GM19438 (cell line): ENCODE measurements around the gene RFX4.
"Not testable (repeated sequence)": the region's sequence is repeated elsewhere in the genome, so short reads cannot be mapped to it uniquely, and the experiment has no call there.

Experiments
- ATAC-seq: cut with Tn5 transposase; IDR thresholded peaks from one replicate; pipeline ENCODE4 v1.9.1; 2021; ENCODE audit warnings: low read depth; ENCODE audit not compliant: unreplicated experiment

RFX4 gene

GRCh38 chr12:106685381-106685780, 102.6 kb downstream of the RFX4 start:
- no peak for ATAC-seq

DNA sequence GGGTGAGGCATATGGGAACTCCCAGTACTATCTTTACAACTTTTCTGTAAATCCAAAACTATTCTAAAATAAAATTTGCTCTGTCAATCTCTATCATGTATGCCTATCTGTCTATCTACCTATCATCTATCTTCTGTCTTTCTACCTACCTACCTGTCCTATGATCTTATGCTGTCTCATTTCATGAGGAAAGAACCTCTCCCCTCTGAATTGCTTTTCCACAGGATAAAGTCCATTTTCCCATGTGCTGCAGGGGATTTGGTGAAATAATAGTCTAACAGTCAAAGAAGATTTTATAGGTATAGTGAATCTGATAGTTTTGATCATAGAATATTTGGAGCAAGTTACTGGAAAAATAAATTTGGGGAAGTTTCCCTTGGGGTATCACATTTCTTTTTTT, 104.9 kb downstream of the RFX4 start:
- no peak for ATAC-seq

DNA sequence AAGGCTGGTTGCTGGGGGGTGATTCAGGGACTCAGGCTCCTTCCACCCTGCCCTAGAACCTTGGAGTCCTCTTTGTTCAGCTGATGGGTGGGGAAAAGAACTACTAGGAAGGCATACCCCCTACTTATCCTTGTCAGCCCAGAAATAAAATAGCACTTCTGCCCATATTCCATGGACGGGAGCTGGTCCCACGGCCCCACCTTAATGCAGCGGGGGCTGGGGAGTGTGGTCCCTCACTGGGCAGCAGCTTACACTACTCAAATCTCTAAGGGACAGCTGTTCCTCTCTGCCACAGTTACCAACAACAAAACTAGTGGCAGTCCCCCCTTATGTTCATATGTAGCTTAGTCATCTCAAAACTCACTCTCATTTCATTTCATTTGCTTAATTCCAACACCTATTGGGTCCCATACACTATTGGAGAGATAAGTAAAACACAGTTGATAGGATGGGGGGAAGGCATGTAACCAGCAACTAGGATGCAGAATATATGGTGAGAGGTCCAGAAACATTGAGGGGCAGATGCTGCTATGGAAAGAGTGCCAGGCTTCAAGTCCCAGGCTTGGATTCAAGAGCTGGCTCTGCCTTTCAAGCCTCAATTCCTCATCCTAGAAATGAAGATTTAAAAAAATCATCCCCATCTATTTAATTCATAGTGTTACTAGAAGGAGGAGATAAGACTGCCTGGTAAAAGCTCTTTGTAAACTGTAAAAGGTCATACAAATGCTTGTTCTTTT, 107.9 kb downstream of the RFX4 start:
- ATAC-seq = no peak

GRCh38 chr12:106692033-106692432, 109.2 kb downstream of the RFX4 start:
- ATAC-seq = not testable (repeated sequence)

DNA sequence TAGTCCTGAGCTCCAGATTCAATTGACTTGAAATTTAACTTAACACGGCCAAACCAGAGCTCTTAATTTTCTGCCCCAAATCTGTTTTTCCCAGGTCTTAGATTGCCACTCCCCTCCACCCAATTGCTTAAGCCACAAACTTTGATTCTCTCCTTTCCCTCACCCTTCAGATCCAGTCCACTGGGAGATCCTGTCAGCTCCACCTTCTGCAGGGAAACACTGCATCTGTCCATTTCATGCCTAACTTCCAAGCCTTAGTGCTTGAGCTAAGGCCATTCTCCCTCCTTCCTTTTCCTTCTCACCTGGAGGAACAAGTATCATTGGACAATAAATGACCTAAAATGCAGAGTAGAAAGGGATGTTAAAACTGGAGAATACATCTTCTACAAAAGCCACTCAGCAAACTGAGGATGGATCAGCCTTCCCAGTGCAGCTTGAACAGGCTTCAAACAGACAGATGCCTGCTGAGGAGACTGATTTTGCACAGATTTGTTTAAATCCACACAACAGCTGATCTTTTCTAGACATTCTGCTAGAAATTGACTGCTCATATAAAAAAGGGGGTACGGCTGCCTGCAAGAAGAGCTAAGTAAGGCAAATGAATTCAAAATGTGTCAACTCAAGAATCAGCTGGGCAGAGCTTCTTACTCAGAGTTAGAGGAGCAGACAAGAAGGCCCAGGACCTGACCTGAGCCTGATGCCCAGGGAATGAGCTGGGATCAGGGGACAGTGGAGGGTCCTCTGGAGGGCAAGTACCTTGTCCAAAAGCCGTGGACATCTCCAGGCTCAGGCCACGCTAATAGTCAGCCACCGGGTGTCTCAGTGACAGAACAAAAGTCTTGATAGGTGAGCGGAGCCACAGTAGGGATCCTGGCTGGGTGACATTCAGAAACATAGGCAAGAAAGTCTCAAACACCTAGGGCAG, 110.4 kb downstream of the RFX4 start:
- ATAC-seq = no peak

DNA sequence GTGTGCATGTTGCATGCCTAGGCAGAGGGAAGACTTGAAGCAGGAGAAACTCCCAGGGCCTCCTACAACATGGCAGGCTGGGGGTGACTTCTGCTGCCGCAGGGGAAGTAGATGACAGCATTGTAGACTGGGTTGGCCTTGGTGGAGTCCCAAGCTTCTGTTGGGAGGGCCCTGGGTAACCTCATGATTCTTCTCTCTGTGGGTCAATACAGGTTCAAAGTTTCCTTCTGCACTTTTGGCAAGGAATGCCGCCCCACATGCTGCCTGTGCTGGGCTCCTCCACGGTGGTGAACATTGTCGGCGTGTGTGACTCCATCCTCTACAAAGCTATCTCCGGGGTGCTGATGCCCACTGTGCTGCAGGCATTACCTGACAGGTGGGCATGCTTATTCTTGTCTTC, 113.3 kb downstream of the RFX4 start:
- ATAC-seq = no peak

DNA sequence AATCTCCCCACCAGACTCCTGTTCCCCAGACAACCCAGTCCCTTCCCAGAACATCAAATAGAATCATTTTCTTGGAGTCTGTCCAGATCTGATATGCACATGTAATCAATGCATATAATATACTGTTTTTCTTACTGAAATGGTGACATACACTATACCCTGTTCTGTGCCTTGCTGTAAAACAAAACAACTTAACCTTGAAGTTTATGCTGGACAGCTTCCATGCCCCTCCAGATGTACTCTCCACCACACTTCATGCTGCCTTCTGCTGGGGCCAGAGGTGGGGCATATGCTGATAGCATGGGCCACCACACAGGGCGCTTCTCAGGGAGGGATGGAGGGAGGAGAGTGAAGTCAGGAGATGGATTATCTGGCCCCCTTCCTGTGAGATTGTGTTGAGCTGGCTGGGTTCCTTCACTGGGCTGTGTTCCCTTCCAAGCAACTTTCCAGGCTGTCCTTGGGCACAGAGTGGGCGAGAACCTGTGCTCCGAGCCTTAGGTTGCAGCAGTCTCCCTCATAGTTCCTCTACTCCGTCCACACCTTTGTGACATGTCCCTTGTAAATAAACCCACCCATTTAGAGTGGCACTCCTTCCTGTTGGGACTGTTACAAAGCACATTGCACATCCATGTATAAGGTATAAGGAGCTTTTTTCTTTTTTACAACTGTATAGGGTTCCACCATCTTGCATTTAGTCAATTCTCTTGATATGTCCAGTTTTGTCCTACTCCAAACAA, 114.0 kb downstream of the RFX4 start:
- ATAC-seq = no peak

DNA sequence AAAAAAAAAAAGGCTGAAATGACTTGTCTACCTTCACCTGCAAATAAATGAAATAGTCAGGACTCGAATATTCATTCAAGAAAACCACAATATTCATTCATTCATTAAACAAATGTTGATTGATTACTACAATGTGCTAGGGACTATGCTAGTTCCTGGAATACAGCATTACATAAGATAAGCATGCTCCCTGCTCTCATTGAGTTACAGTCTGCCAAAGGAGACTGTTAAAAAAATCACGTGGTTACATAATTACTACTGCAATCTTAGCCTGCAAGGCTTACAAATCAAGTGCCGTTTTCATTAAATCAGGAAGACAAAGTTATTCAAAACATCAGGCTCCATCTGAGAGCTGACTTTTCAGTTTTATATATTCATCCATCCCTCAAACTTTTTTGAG, 121.3 kb downstream of the RFX4 start:
- ATAC-seq = no peak

- ATAC-seq = no peak
Observed at GRCh38 chr12:106705971-106706370, 123.2 kb downstream of the RFX4 start.

DNA sequence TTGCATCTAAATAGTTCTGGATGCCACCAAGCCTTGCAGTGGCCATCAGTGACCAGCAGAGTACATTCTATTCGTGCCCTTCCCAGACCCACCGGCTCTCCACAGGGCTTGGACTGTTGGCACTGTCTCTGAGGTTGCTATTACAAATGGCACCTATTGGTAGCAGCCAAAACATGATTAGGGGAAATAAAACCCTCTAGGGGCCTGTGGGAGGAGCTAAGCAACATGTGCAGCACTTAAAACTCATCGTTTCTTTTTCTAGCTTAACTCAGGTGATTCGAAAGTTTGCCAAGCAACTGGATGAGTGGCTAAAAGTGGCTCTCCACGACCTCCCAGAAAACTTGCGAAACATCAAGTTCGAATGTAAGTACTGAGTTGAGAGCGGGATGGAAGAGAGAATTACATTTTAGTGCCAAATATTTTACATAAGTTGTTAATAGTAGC, 126.3 kb downstream of the RFX4 start:
- ATAC-seq = no peak

- ATAC-seq = no peak
Observed at GRCh38 chr12:106710143-106710893, 127.5 kb downstream of the RFX4 start.

GRCh38 chr12:106711316-106711715, 128.5 kb downstream of the RFX4 start:
- no peak for ATAC-seq

DNA sequence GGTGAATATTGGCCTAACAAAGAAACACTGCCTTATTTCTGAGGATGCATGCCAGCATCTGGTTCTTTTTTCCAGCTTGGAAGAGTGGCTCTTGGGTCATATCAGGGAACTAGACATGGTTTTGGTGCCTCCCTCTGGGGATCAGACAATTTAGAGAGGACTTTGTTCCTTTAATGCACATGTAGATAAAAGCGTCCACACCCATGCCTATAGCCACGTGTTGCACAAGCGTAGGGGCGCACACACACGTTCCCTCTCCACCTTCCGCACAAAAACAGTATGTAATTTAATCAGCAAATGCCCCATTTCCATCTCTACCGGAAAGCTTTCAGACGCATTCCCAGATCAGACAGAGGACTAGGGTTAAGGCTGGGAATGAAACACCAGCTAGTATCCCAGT, 130.0 kb downstream of the RFX4 start:
- no peak for ATAC-seq

GRCh38 chr12:106714926-106715325, 132.1 kb downstream of the RFX4 start:
- ATAC-seq = no peak

DNA sequence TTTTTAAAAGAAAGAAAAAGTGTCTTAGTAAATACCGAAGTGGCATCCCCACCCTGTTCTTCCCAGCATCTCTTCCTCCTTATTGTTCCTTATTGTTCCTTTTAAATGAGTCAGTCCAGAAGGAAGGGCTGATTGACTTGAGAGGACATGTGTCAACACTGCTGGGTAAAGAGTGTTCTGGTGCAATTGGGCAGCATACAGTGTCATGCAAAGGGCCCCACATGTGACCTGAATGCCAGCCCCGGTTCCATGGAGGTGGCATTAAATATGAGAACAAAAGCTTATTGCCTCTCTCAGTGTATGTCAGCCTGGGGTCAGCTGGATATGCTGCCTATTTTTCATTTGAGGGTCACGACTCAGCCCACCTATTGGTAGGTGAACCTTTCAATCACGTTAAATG, 132.8 kb downstream of the RFX4 start:
- no peak for ATAC-seq

- ATAC-seq = no peak
Observed at GRCh38 chr12:106717673-106718072, 134.9 kb downstream of the RFX4 start.

GRCh38 chr12:106719879-106720278, 137.1 kb downstream of the RFX4 start:
- ATAC-seq = no peak

DNA sequence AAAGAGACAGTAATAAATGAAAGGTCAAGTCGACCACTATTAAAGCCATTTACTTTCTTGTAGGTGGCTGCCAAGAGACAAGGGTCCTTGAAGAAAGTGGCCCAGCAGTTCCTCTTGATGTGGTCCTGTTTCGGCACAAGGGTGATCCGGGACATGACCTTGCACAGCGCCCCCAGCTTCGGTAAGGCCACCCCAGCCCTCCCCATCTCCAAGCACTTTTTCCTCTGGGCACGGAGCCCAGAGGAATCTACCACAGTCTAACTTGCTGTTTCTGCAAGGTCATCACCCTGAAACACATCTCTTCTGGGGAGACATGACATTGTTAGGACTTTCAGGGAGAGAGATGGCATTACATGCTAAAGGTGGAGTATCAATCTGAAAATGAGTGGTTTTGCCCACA, 137.9 kb downstream of the RFX4 start:
- ATAC-seq = no peak

DNA sequence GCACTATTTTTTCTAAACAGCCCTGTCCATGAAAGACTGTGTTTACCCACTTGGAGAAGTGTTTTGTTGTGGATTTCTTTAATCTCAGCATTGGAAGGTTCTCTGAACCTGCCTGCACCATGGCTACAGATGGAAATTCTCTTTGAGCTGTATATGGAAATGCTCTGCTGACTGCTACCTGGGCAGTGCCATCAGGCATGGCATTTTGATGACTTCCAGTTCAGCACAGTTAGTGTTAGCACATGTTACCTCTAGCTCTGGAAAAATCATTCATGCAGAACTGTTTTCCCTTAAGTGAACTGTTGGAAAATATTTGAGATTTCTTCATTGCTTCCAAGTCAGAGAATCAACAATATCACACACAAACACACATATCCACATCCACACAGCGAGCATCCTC, 139.1 kb downstream of the RFX4 start:
- ATAC-seq = no peak

GRCh38 chr12:106722837-106723236, 140.0 kb downstream of the RFX4 start:
- ATAC-seq = no peak
